Renal cortex interstitium (tissue), 11 donors: Measurements from ENCODE around the gene PPP1R15B. TPM values are rescaled to one million over a fixed set of nuclear protein-coding genes. Genes with fewer than 3 reads are reported as not detected.
"Not testable (repeated sequence)": the region's sequence is repeated elsewhere in the genome, so short reads cannot be mapped to it uniquely, and the experiment has no call there.

Experiments
- DNase-seq, 11 donors: peaks; one replicate each; pipeline ENCODE4 v3.0.0-alpha.2; 2013; ENCODE audit warnings: low read depth in 9 of 11, low spot score in 4 of 11; ENCODE audit errors: extremely low read depth in 1 of 11
- polyA plus RNA-seq, 3 donors: library from polyadenylated mRNA; unstranded; fragments of 120-200 nt; gene quantifications; one replicate each; pipeline ENCODE4 v1.2.1, GENCODE V29; 2013; ENCODE audit not compliant: insufficient read length in 3 of 3

Gene PPP1R15B
- polyA plus RNA-seq, 3 donors, result 37.6 to 45.6 (median 40.5) TPM

DNA sequence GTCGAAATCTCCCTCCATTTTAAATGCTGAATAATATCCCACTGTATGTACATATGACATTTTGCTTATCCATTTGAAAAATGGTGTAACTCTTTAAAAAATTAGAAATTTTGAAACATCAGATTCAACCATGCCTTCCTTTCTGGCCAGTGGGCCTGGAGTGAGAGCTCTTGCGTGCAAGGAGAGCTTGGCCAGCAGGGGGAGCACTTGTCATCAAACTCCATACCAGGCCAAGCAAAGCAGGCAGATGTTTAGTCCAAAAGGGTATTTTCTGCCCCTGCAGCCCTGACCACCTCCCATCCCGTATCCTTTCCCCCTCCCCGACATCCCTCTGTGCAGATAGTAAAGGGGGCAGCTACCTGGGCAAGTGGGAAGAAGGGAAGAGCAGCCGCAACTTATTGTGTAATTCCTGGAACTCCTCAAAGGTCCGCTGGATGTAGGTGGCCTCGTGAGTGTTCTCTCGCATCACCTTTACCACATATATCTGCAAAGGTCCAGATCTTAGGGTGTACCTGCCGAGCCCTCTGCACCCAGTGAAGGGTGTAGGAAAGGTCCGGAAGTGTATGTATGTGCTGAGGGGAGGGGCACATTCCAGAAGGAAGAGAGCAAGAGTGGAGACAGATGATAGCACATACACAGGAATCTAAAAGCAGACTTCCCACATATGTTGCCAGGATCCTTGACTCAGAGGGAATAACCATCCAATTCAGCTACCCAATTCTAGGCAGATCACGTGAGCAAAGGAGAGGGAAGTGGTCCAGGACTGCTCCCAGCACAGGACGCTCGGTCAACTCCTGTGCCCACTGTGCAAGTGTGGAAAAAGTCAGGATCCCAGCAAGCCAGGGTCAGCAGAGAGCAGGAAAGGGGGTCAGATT lies 19.9 kb upstream of the PPP1R15B start:
- peak in 10 of 11 donors; percentile 49 to 79 (median 66) for DNase-seq

DNA sequence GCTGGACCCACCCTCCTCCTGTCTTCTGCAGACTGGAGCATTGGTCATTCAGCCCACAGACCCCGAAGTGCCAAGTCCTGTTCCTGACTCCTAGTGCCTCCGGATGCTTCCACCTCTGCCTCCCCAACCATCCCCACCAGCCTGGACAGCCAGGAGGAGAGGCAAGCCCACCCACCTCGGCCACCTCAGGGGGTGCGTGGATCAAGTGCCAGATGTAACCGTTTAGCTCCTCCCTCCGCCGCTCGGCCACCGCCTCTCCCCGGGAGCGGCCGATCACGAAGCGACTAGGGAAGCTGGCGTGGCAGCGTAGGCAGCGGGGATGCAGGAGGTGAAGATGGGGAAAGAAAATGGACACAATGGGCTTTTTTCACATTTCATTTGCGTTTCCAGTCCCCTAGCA lies 18.1 kb upstream of the PPP1R15B start:
- no peak for DNase-seq

DNA sequence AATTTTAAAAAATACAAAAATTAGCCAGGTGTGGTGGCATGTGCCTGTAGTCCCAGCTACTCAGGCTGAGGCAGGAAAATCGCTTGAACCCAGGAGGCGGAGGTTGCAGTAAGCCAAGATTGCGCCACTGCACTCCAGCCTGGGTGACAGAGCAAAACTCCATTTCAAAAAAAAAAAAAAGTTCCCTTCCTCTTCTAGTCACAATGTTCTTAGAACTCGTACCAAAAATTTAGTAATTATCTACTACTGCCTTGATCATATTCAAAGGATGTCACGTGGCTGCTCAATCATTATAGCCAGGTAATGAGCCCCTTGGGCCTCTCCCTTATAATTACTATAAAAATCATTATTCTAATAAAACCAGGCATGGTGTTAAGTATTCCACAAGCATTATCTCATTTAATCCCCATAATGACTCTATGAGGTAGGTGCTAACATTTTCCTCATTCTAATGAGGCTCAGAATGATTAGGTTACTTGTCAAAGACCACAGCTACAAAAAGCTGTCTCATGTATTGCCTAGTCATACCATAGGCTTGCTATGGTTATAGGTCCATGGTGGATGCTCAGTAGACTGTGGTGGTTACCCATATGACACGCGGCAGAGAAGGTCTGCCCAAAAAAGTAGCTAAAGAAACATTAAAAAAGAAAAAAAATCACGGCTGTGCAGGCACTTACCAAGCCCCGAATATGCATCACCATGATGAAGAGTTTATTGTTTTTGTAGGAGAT lies 15.5 kb upstream of the PPP1R15B start:
- no peak for DNase-seq

- no peak for DNase-seq
These were observed 14.9 kb upstream of the PPP1R15B start for GRCh38 chr1:204426474-204426873.

GRCh38 chr1:204426035-204426436 lies 14.4 kb upstream of the PPP1R15B start:
- DNase-seq, result no peak

DNA sequence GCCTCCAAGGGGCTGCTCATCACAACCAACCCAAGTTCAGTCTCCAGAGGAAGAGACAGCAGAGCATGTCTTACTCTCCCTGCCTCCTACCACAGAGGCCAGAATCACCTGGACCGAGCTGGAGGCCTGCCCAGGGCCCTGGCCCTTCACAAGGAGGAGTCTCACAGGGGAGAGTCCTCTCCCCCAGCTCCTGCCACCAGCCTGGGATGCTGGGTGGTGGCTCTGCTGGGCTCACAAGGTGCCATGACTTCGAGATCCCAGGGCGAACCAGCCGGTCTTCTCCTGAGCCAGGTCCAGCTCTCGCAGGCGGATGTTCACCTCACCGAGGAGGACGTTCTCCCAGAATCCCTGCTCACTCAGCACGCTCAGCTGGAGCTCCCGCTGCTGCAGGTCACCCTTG lies 13.0 kb upstream of the PPP1R15B start:
- no peak for DNase-seq

- not testable (repeated sequence) for DNase-seq
These were observed 10.6 kb upstream of the PPP1R15B start for GRCh38 chr1:204422061-204422705.

DNA sequence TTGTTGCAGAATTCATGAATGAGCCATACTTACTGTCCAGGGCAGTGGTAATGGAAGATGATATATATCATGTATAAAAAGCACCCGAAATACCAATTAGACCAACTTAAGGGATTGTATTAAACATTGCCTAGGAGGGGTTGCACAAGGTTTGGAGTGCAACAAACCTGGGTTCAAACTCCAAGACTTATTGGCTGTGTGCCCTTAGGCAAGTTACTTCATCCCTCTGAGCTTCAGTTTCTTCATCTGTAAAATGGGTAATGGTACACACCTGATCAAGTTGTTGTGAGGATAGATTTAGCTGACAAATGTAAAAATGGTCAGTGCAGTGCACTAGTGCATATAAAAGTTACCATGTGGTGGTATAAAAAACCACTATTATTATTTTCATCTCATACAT lies 9.8 kb upstream of the PPP1R15B start:
- no peak for DNase-seq

GRCh38 chr1:204420039-204421004 lies 8.7 kb upstream of the PPP1R15B start:
- DNase-seq, result no peak

DNA sequence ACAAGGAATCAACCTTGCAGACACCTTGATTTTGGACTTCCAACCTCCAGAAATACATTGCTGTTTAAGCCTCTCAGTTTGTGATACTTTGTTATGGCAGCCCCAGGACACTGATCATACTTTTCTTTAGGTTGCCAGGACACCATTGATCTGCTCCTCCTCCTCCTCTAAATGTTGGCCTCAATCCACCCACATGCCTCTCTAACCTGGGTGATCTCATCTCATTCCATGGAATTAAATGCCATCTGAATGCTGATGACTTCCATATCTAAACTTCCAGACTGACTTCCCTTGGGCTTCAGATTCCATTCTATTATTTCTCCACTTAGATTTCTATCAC lies 7.4 kb upstream of the PPP1R15B start:
- no peak for DNase-seq

GRCh38 chr1:204418174-204419063 lies 6.8 kb upstream of the PPP1R15B start:
- DNase-seq, result no peak

DNA sequence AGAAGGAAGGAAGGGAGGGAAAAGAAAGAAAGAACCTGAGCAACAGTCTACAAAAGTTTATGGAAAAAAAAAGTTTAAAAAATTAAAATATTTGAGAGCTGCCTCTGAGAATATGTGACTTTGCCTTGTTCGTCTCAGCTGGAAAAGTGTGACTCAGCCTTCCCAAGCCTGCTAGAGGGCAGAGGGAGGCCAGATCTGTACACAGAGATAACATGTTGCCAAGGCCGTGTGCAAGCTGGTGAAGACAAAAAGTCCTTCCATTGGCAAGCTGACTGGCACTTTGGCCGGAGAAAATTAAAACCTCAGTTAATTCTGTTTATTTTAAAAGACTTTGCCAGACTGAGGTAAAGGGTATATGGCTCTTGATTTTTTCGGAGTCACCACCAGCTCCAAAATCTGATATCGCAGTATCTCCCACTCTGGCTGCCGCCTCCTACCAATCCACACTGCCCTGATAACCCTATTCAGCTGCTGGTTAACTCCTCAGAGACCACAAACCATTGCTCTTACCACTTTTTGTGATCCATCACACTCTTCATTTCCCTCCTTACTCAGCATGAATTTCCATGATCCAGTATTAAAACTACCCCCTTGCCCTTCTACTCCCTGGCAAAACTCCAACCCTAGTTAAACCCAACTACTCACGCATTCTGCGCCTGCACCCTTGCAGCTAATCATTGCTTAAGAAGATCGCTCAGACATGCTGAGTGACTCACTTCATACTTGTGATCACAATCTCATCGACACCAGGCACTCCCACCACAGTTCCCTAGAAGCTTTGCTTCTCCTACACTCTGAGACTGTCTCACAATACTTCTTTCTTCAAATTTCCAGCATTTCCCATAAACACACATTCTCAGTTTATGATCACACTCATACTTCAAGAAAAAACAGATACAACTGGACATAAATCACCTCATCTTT lies 5.7 kb upstream of the PPP1R15B start:
- peak in 6 of 11 donors; percentile 24 to 70 (median 34) for DNase-seq

DNA sequence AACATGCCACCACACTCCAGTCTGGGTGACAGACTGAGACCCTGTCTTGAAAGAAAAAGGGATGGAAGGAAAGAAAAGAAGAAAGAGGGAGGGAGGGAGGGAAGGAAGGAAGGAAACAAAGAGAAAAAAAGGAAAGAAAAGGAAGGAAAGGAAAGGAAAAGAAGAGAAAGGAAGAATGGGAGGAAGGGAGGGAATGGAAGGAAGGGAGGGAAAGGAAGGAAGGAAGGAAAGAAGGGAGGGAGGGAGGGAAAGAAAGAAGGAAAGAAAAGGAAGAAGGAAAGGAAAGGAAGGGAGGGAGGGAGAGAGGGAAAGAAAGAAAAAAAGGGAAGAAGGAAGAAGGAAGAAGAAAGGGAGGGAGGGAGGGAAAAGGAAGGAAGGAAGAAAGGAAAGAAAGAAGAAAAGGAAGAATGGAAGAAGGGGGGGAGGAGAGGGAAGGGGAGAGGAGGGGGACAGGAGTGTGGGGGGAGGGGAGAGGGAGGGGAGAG lies 5.0 kb upstream of the PPP1R15B start:
- DNase-seq, result no peak

GRCh38 chr1:204415351-204415750 lies 3.7 kb upstream of the PPP1R15B start:
- DNase-seq, result no peak

DNA sequence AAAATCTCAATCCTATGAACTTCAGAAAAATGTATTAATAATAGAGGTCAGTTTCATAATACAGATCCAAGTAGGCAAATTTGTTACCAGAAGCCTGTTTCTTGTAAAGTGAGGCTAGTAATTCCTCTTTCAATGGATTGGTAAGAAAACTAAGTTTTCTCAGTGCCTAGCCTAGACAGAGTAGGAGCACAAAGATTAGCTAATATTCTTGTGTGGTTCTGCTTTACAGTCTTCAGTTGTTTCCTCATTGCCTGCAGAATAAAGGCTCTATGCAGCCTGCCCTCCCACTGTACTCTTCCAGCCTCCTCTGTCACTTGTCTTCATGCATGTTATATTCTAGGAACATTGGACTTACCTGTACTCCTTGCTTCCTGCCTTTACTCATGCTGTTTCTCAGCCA lies 2.4 kb upstream of the PPP1R15B start:
- no peak for DNase-seq

DNA sequence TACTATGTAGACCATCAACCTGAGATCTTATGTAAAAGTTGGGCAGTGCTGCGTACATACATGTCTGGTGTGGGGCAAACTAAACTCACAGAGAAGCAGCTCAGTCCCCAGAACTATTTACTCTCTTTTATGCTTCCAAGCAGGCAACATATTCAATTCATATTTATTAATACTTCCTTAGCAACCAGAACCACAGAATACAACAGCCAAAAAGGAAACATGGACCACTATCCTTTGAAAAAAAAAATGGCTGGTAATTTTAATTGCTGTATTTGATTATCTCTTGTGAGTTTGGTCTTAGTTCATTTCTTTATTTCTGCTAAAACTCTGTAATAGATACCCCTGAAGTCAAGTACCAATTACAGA lies 1.5 kb upstream of the PPP1R15B start:
- no peak for DNase-seq
